Measurements from ENCODE around the gene RAVER1. TPM values are rescaled to one million over a fixed set of nuclear protein-coding genes. Genes with fewer than 3 reads are reported as not detected.
A peak's percentile ranks its signal among the peaks of the same experiment; 100 is the strongest.

Gene RAVER1
- total and polyA plus RNA-seq, 10 of the 15 experiments (the other 5 are each of a cell fraction or from before 2014, with no cell fraction given): 0.03 to 87.0 (median 12.1) TPM

DNA sequence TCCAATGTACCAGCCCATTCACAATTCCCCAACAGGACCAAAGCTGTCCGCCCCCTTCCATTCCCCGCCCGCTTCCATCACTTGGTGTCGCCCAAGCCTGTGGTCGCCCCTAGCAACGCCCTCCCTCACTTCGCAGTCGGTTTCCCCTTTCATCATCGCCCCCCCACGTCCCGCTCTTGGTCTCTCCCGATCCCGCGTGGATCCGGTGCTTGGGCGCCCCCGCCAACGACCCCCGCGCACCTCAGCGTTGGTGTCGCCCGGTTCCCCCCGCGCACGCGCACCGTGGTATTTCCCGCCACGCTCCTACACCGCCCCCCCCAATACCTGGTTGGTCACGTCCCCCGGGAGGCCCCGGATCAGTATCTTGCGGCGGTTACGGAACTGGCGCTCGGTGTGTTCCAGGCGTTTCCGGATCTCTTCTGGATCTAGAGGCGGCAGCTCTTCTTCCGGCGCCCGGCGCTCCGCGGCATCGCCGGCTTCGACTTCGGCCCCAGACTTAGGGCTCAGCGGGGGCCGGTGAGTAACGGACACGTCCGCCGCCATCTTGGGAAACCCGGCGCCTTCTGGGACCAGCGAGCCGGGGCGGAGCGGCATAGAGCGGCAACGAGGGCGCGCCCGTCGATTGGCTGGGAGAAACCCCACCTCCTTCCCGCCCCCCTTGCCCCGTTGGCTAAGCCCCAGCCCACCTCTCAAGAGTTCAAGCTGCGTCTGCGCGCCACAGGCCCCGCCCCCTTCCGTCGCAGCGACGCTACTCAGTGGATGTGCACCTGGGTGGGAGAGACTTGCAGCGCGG, at the start of gene RAVER1 (continued):
- TF ChIP-seq RCOR1 (conservative IDR thresholded peaks at IDR 0.05; ENCODE audit: low read depth, low read length) (no peak), ASH2L (IDR thresholded peaks at IDR 0.05; ENCODE audit: borderline replicate concordance, low read depth) (peak; percentile 82; the same call in 1 of the 2 replicates), NR2C2 (IDR thresholded peaks at IDR 0.05; ENCODE audit: borderline replicate concordance, control insufficient read depth, insufficient read length, low read depth) (no peak), RBBP5 (conservative IDR thresholded peaks at IDR 0.05) (0 out of 2 replicates have a peak, but pooled peaks have one; percentile 36), HDAC6 (IDR thresholded peaks at IDR 0.05; ENCODE audit: unreplicated experiment) (no peak), CHD2 (IDR thresholded peaks at IDR 0.05; ENCODE audit: borderline replicate concordance, low read depth, low read length) (no peak), RAD21 (IDR thresholded peaks at IDR 0.05; ENCODE audit: insufficient read depth, low read depth, low read length) (no peak), STAT1 (conservative IDR thresholded peaks at IDR 0.05) (peak; percentile 35; the same call in 1 of the 2 replicates), PAX8 (IDR thresholded peaks at IDR 0.05) (no peak), EGR1 (IDR thresholded peaks at IDR 0.05; ENCODE audit: borderline replicate concordance in 1 of 2, low read depth in 2 of 2, low read length in 2 of 2) (peak in 1 of 2 experiments; percentile 87; a peak in 2 of 3 replicates), NFYA (IDR thresholded peaks at IDR 0.05; ENCODE audit: borderline replicate concordance, low read depth, low read length) (no peak), YY1 (IDR thresholded peaks at IDR 0.05; ENCODE audit: low read depth, low read length) (peak; percentile 97), WRNIP1 (IDR thresholded peaks at IDR 0.05; ENCODE audit: borderline replicate concordance, low read depth, low read length) (no peak), CREM (IDR thresholded peaks at IDR 0.05; ENCODE audit: low read depth) (peak; percentile 9; the same call in 1 of the 2 replicates), SUZ12 (IDR thresholded peaks at IDR 0.05; ENCODE audit: unreplicated experiment) (no peak), ZSCAN29 (IDR thresholded peaks at IDR 0.05) (no peak)
- TF ChIP-seq, protein P1, sequence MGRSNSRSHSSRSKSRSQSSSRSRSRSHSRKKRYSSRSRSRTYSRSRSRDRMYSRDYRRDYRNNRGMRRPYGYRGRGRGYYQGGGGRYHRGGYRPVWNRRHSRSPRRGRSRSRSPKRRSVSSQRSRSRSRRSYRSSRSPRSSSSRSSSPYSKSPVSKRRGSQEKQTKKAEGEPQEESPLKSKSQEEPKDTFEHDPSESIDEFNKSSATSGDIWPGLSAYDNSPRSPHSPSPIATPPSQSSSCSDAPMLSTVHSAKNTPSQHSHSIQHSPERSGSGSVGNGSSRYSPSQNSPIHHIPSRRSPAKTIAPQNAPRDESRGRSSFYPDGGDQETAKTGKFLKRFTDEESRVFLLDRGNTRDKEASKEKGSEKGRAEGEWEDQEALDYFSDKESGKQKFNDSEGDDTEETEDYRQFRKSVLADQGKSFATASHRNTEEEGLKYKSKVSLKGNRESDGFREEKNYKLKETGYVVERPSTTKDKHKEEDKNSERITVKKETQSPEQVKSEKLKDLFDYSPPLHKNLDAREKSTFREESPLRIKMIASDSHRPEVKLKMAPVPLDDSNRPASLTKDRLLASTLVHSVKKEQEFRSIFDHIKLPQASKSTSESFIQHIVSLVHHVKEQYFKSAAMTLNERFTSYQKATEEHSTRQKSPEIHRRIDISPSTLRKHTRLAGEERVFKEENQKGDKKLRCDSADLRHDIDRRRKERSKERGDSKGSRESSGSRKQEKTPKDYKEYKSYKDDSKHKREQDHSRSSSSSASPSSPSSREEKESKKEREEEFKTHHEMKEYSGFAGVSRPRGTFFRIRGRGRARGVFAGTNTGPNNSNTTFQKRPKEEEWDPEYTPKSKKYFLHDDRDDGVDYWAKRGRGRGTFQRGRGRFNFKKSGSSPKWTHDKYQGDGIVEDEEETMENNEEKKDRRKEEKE (IDR thresholded peaks at IDR 0.05): peak; percentile 89
- TF ChIP-seq, protein P2, sequence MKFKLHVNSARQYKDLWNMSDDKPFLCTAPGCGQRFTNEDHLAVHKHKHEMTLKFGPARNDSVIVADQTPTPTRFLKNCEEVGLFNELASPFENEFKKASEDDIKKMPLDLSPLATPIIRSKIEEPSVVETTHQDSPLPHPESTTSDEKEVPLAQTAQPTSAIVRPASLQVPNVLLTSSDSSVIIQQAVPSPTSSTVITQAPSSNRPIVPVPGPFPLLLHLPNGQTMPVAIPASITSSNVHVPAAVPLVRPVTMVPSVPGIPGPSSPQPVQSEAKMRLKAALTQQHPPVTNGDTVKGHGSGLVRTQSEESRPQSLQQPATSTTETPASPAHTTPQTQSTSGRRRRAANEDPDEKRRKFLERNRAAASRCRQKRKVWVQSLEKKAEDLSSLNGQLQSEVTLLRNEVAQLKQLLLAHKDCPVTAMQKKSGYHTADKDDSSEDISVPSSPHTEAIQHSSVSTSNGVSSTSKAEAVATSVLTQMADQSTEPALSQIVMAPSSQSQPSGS (IDR thresholded peaks at IDR 0.05; ENCODE audit: low read length): no peak
- TF ChIP-seq, protein P3, sequence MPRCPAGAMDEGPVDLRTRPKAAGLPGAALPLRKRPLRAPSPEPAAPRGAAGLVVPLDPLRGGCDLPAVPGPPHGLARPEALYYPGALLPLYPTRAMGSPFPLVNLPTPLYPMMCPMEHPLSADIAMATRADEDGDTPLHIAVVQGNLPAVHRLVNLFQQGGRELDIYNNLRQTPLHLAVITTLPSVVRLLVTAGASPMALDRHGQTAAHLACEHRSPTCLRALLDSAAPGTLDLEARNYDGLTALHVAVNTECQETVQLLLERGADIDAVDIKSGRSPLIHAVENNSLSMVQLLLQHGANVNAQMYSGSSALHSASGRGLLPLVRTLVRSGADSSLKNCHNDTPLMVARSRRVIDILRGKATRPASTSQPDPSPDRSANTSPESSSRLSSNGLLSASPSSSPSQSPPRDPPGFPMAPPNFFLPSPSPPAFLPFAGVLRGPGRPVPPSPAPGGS (IDR thresholded peaks at IDR 0.05; ENCODE audit: borderline replicate concordance, insufficient read depth, low read depth, low read length, poor library complexity, severe bottlenecking): no peak
- TF ChIP-seq, protein P4, sequence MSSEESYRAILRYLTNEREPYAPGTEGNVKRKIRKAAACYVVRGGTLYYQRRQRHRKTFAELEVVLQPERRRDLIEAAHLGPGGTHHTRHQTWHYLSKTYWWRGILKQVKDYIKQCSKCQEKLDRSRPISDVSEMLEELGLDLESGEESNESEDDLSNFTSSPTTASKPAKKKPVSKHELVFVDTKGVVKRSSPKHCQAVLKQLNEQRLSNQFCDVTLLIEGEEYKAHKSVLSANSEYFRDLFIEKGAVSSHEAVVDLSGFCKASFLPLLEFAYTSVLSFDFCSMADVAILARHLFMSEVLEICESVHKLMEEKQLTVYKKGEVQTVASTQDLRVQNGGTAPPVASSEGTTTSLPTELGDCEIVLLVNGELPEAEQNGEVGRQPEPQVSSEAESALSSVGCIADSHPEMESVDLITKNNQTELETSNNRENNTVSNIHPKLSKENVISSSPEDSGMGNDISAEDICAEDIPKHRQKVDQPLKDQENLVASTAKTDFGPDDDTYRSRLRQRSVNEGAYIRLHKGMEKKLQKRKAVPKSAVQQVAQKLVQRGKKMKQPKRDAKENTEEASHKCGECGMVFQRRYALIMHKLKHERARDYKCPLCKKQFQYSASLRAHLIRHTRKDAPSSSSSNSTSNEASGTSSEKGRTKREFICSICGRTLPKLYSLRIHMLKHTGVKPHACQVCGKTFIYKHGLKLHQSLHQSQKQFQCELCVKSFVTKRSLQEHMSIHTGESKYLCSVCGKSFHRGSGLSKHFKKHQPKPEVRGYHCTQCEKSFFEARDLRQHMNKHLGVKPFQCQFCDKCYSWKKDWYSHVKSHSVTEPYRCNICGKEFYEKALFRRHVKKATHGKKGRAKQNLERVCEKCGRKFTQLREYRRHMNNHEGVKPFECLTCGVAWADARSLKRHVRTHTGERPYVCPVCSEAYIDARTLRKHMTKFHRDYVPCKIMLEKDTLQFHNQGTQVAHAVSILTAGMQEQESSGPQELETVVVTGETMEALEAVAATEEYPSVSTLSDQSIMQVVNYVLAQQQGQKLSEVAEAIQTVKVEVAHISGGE (CRISPR knock-in tag; IDR thresholded peaks at IDR 0.05): no peak

All from GM12878 (cell line).